A549 (cell line): Measurements from ENCODE around the gene KIAA1755. TPM values are rescaled to one million over a fixed set of nuclear protein-coding genes. Genes with fewer than 3 reads are reported as not detected.

ENCODE experiments used
- ATAC-seq, 2 experiments: fragments of 200-7000 bp in 1 of 2; fragments of >200 bp in 1 of 2; cut with Nextera tagmentation in 1 of 2; cut with Tn5 transposase in 1 of 2; 3 replicates each; pipeline versions ENCODE4 v1.8.0 to v1.9.1; 2018 to 2020; ENCODE audit warnings: mild to moderate bottlenecking in 1 of 2, moderate library complexity in 1 of 2
- CTCF ChIA-PET: fragments of 300-600 bp; sonication (Branson Sonifier 250); formaldehyde crosslinking; extraction: SDS; loops from one replicate; lab custom pipeline; 2021; ENCODE audit warnings: antibody characterized with exemption, inconsistent platforms; lab: Yijun Ruan, JAX
- POLR2A ChIA-PET: fragments of 350-600 bp; formaldehyde crosslinking; extraction: SDS; loops from one replicate; lab custom pipeline; 2021; ENCODE audit warnings: antibody characterized with exemption, inconsistent platforms; lab: Yijun Ruan, JAX
- DNase-seq, 2 experiments: peaks; one replicate each; pipeline versions ENCODE4 v3.0.0 to v3.0.0-alpha.2; 2011 to 2016; ENCODE audit warnings: low read depth in 1 of 2, low spot score in 1 of 2
- FAIRE-seq: peaks from 2 replicates; lab custom pipeline; 2011; peaks lifted over from hg19 to GRCh38; lab: Jason Lieb, UNC
- H3K27ac ChIP-seq, 2 experiments: fragments of >200 bp; sonication (Bioruptor Twin); formaldehyde crosslinking; 3 replicates each; pipeline ENCODE4 v1.5.1; 2016 to 2017
- H3K4me1 ChIP-seq: fragments of >200 bp; sonication (Bioruptor Twin); formaldehyde crosslinking; 3 replicates; pipeline ENCODE4 v1.6.1; 2016
- H3K4me2 ChIP-seq: fragments of >200 bp; sonication (Bioruptor Twin); formaldehyde crosslinking; 3 replicates; pipeline ENCODE4 v1.6.1; 2016
- H3K4me3 ChIP-seq: fragments of >200 bp; sonication (Bioruptor Twin); formaldehyde crosslinking; 3 replicates; pipeline ENCODE4 v1.5.1; 2016
- H3K9me3 ChIP-seq: fragments of >200 bp; sonication (Bioruptor Twin); formaldehyde crosslinking; 3 replicates; pipeline ENCODE4 v1.6.1; 2016
- BHLHE40 ChIP-seq: IDR thresholded peaks from 2 replicates; pipeline ENCODE4 v1.6.1; 2012; ENCODE audit warnings: low read depth, low read length, inconsistent platforms
- CBX2 ChIP-seq: fragments of 200-600 bp; sonication (generic); IDR thresholded peaks from 2 replicates; pipeline ENCODE4 v1.6.1; 2016; ENCODE audit warnings: low read depth, mild to moderate bottlenecking, borderline replicate concordance
- CEBPB ChIP-seq, 2 experiments: fragments of >200 bp in 1 of 2; sonication (Bioruptor Twin) in 1 of 2; formaldehyde crosslinking in 1 of 2; IDR thresholded peaks; 2 replicates each; pipeline ENCODE4 v1.6.1; 2012 to 2016
- CHD2 ChIP-seq: fragments of 150-350 bp; IDR thresholded peaks from 2 replicates; pipeline ENCODE4 v1.6.1; 2014; ENCODE audit warnings: low read length; ENCODE audit not compliant: partially characterized antibody
- CHD4 ChIP-seq: fragments of 200-600 bp; sonication (generic); IDR thresholded peaks from 2 replicates; pipeline ENCODE4 v1.6.1; 2016; ENCODE audit warnings: antibody characterized with exemption, mild to moderate bottlenecking, borderline replicate concordance
- EHF ChIP-seq: fragments of 250-450 bp; sonication (Bioruptor Pico); IDR thresholded peaks from 2 replicates; pipeline ENCODE4 v1.5.0; 2020; ENCODE audit warnings: mild to moderate bottlenecking
- EHMT2 ChIP-seq: fragments of 200-600 bp; sonication (generic); IDR thresholded peaks from 2 replicates; pipeline ENCODE4 v1.6.1; 2016; ENCODE audit warnings: antibody characterized with exemption, low read depth, mild to moderate bottlenecking, moderate library complexity
- GATA3 ChIP-seq: IDR thresholded peaks from 2 replicates; pipeline ENCODE4 v1.6.1; 2012; ENCODE audit warnings: borderline replicate concordance
- HOXA7 ChIP-seq: fragments of 250-450 bp; sonication (Bioruptor Pico); IDR thresholded peaks from 2 replicates; pipeline ENCODE4 v1.5.0; 2020; ENCODE audit warnings: mild to moderate bottlenecking, moderate library complexity
- KDM1A ChIP-seq: fragments of 200-600 bp; sonication (generic); IDR thresholded peaks from 2 replicates; pipeline ENCODE4 v1.6.1; 2016; ENCODE audit warnings: low read depth, mild to moderate bottlenecking
- NFE2L2 ChIP-seq: fragments of 150-350 bp; conservative IDR thresholded peaks from 2 replicates; pipeline ENCODE4 v1.6.1; 2014; ENCODE audit warnings: low read length
- POLR2A ChIP-seq: IDR thresholded peaks from 2 replicates; pipeline ENCODE4 v1.6.1; 2012; ENCODE audit warnings: mild to moderate bottlenecking, low read length
- RAD21 ChIP-seq, 2 experiments: fragments of >200 bp in 1 of 2; sonication (Bioruptor Twin) in 1 of 2; formaldehyde crosslinking in 1 of 2; IDR thresholded peaks in 1 of 2; conservative IDR thresholded peaks in 1 of 2; 2 replicates in 1 of 2; 3 replicates in 1 of 2; pipeline ENCODE4 v1.6.1; 2012 to 2018; ENCODE audit warnings: inconsistent platforms in 1 of 2
- SREBF2 ChIP-seq: fragments of 450-650 bp; IDR thresholded peaks from 2 replicates; pipeline ENCODE4 v1.6.1; 2014; ENCODE audit warnings: mild to moderate bottlenecking, moderate library complexity
- ZNF302 ChIP-seq: fragments of 250-450 bp; sonication (Bioruptor Pico); IDR thresholded peaks from 2 replicates; pipeline ENCODE4 v1.9.0; 2021; ENCODE audit warnings: inconsistent platforms, mild to moderate bottlenecking, moderate library complexity
- WGBS: methylation state at CpG from one replicate; pipeline ENCODE4 v1.1.6; 2017; ENCODE audit errors: missing lambda C conversion rate; 5-methylcytosine and 5-hydroxymethylcytosine counted together
- polyA plus RNA-seq, 4 experiments: library from polyadenylated mRNA; depleted of rRNA in 3 of 4; stranded (reverse); fragments of >200 nt; fragmentation: RNase III in 1 of 4; extraction: RNeasy Plus Mini Kit Qiagen cat#74134 plus additional on column Dnase treatment in 1 of 4; gene quantifications; 2 replicates in 3 of 4; 3 replicates in 1 of 4; pipeline ENCODE4 v1.2.3, GENCODE V29; 2011 to 2017
- TF ChIP-seq, protein P1 (sequence below): fragments of >200 bp; sonication (Bioruptor Twin); formaldehyde crosslinking; IDR thresholded peaks from 3 replicates; pipeline ENCODE4 v1.5.1; 2016
- TF ChIP-seq, protein P2 (sequence below): fragments of 150-350 bp; IDR thresholded peaks from 2 replicates; pipeline ENCODE4 v1.6.1; 2014; ENCODE audit warnings: low read depth, mild to moderate bottlenecking, low read length
- TF ChIP-seq, protein P3 (sequence below): IDR thresholded peaks from 2 replicates; pipeline ENCODE4 v1.6.1; 2012
- TF ChIP-seq, protein P4 (sequence below): fragments of 450-650 bp; IDR thresholded peaks from 2 replicates; pipeline ENCODE4 v1.6.1; 2014; ENCODE audit warnings: antibody characterized with exemption
- TF ChIP-seq, protein P5 (sequence below): fragments of 250-450 bp; sonication (Bioruptor Pico); IDR thresholded peaks from 2 replicates; pipeline ENCODE4 v1.5.0; 2021; ENCODE audit warnings: mild to moderate bottlenecking, moderate library complexity, borderline replicate concordance

KIAA1755 gene
- polyA plus RNA-seq, 2 of the 4 experiments (the other 2 are of a cell fraction), result 0.04 to 0.21 TPM

DNA sequence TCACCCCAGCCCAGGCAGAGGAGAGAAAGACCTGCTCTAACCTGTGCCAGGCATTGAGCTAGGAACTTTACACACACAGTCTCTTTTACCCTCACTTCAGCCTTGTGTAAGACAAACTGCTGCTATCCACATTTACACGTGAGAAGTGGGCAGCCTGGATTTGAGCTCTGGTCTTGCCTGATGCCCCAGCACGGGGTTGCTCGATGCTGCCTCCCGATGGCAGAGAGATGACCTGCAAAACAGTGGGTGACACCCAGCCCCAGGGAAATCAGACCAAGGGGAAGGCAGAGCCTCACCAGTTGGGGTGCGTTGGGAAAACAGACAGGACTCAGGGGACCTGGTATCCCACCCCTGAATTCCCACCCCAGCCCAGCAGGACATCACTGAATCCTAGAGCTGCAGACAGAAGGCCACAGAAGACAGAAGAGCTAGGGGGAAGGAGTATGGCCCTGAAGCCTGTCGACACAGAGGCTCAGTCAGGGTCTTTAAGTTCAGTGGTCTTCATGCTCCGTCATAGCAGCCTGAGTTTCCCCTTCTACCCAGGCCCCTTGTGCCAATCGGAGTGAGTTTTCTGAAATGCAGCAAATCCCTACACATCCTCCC lies 44.4 kb upstream of the KIAA1755 start:
- 26% methylated on average over 7 of the region's 8 CpGs for WGBS
- Histone ChIP-seq H3K4me1 (no peaks in the 10 kb centered on the region), H3K4me3 (no peak overlapping the region), H3K27ac (no peak overlapping the region), H3K9me3 (peaks cover 5% of the 10 kb centered on the region; the same call in 1 of the 3 replicates), H3K4me2 (no peak overlapping the region)
- ChIA-PET POLR2A (interaction anchor here (0.6 kb wide), 2 partner anchors 32 to 130 kb away, joined by 3 to 11 read pairs; partner anchors contain the start of gene SNHG17), CTCF (interaction anchor here (0.5 to 6.7 kb wide), 9 partner anchors 13 to 500 kb away, joined by 3 to 39 read pairs (median 3); no protein-coding TSS in a partner anchor)
- no peak for TF ChIP-seq KDM1A
- TF ChIP-seq RAD21 (conservative IDR thresholded peaks at IDR 0.05 in 1 of 2, IDR thresholded peaks at IDR 0.05 in 1 of 2), result peak in 1 of 2 experiments; percentile 44; a peak in 4 of 5 replicates
- TF ChIP-seq, protein P1, sequence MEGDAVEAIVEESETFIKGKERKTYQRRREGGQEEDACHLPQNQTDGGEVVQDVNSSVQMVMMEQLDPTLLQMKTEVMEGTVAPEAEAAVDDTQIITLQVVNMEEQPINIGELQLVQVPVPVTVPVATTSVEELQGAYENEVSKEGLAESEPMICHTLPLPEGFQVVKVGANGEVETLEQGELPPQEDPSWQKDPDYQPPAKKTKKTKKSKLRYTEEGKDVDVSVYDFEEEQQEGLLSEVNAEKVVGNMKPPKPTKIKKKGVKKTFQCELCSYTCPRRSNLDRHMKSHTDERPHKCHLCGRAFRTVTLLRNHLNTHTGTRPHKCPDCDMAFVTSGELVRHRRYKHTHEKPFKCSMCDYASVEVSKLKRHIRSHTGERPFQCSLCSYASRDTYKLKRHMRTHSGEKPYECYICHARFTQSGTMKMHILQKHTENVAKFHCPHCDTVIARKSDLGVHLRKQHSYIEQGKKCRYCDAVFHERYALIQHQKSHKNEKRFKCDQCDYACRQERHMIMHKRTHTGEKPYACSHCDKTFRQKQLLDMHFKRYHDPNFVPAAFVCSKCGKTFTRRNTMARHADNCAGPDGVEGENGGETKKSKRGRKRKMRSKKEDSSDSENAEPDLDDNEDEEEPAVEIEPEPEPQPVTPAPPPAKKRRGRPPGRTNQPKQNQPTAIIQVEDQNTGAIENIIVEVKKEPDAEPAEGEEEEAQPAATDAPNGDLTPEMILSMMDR, result peak; percentile 39
- ATAC-seq (peak; percentile 68 to 85; a peak in 4 of 6 replicates), FAIRE-seq (no peak), DNase-seq (peak; percentile 43 to 50)

DNA sequence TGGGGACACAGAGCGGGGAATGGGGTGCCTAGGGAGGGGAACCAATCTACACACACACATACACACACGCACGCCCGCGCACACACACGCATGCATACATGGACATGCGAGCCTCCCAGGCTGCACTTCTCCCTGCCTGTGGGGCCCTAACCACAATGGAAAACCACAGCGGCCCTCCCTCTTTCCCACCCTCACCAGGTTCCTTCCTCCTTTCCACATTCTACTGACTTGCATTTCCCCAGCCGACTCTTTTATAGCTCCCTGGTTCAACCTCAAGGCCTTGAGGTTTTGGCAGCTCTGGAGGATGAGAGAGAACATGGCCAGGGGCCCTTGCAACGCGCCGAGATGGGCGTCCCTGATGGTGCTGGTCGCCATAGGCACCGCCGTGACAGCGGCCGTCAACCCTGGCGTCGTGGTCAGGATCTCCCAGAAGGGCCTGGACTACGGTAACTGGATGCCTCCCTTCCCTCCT lies 43.4 kb upstream of the KIAA1755 start, which contains the start of gene BPI:
TSS of gene BPI (plus strand) at position 249 of the 472 bp plus-strand sequence. CDS start at position 317, 68 bp downstream.
- ATAC-seq (no peak; a peak in 3 of 6 replicates), FAIRE-seq (no peak), DNase-seq (no peak)
- WGBS, result 66% methylated on average over 21 of the region's 21 CpGs
- Histone ChIP-seq H3K27ac (no peak within 1 kb of the TSS), H3K4me2 (no peak within 1 kb of the TSS), H3K4me1 (no peaks in the 10 kb centered on the region), H3K4me3 (no peak within 1 kb of the TSS)
- POLR2A ChIA-PET, result no interaction called here
- TF ChIP-seq NFE2L2 (no peak), BHLHE40 (no peak), ZNF302 (no peak), SREBF2 (no peak), CBX2 (no peak)
- TF ChIP-seq, protein P2, sequence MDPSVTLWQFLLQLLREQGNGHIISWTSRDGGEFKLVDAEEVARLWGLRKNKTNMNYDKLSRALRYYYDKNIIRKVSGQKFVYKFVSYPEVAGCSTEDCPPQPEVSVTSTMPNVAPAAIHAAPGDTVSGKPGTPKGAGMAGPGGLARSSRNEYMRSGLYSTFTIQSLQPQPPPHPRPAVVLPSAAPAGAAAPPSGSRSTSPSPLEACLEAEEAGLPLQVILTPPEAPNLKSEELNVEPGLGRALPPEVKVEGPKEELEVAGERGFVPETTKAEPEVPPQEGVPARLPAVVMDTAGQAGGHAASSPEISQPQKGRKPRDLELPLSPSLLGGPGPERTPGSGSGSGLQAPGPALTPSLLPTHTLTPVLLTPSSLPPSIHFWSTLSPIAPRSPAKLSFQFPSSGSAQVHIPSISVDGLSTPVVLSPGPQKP, result no peak
- TF ChIP-seq, all 56 proteins: peak for 0
- peaks cover 2% of the 10 kb centered on the region; the same call in 1 of the 3 replicates for H3K9me3 ChIP-seq
- CTCF ChIA-PET, result interaction anchor here (1.4 to 6.7 kb wide), 5 partner anchors 13 to 740 kb away, joined by 3 to 39 read pairs (median 8); no protein-coding TSS in a partner anchor

DNA sequence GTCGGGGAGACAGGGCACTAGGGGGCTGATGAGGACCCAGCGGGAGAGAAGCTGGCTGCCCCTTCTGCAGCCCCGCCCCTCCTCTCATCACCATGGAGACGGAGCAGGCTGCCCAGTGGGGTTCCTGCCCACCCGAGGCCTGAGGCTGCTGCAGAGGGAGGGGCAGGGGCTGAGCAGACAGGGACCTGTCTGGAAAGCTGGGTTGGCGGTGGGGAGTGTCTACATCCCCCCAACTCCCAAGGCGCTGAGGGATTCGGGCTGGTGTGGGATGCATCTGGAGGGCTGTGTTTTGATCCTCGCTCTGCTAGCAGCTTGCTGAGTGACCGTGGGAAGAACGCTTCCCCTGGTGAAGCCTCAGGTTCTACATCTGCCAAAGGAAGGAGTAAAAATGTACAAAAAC lies 42.3 kb upstream of the KIAA1755 start:
- DNase-seq (no peak), FAIRE-seq (no peak), ATAC-seq (no peak)
- ChIA-PET POLR2A (no interaction called here), CTCF (interaction anchor here (0.7 to 6.7 kb wide), 6 partner anchors 11 to 738 kb away, joined by 3 to 39 read pairs (median 6); no protein-coding TSS in a partner anchor)
- H3K9me3 ChIP-seq, result no peaks in the 10 kb centered on the region
- no peak overlapping the region for H3K4me2 ChIP-seq
- TF ChIP-seq HOXA7 (CRISPR knock-in tag) (no peak), EHF (CRISPR knock-in tag) (no peak), GATA3 (no peak), CEBPB (IDR thresholded peaks at IDR 0.05) (no peak), CHD2 (no peak), NFE2L2 (no peak), EHMT2 (no peak), CHD4 (no peak), SREBF2 (no peak), POLR2A (no peak)
- TF ChIP-seq, protein P3, sequence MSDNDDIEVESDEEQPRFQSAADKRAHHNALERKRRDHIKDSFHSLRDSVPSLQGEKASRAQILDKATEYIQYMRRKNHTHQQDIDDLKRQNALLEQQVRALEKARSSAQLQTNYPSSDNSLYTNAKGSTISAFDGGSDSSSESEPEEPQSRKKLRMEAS, result no peak
- TF ChIP-seq, protein P4, sequence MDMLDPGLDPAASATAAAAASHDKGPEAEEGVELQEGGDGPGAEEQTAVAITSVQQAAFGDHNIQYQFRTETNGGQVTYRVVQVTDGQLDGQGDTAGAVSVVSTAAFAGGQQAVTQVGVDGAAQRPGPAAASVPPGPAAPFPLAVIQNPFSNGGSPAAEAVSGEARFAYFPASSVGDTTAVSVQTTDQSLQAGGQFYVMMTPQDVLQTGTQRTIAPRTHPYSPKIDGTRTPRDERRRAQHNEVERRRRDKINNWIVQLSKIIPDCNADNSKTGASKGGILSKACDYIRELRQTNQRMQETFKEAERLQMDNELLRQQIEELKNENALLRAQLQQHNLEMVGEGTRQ, result no peak
- TF ChIP-seq, protein P5, sequence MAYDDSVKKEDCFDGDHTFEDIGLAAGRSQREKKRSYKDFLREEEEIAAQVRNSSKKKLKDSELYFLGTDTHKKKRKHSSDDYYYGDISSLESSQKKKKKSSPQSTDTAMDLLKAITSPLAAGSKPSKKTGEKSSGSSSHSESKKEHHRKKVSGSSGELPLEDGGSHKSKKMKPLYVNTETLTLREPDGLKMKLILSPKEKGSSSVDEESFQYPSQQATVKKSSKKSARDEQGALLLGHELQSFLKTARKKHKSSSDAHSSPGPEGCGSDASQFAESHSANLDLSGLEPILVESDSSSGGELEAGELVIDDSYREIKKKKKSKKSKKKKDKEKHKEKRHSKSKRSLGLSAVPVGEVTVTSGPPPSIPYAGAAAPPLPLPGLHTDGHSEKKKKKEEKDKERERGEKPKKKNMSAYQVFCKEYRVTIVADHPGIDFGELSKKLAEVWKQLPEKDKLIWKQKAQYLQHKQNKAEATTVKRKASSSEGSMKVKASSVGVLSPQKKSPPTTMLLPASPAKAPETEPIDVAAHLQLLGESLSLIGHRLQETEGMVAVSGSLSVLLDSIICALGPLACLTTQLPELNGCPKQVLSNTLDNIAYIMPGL (CRISPR knock-in tag), result no peak
- no peak overlapping the region for H3K27ac ChIP-seq
- H3K4me1 ChIP-seq, result no peaks in the 10 kb centered on the region
- WGBS, result 44% methylated on average over 7 of the region's 11 CpGs
- no peak overlapping the region for H3K4me3 ChIP-seq
